DOHH2 (cell line): ENCODE results near the gene SMURF1.

Experiments
- H3F3A ChIP-seq: fragments of 200-600 bp; sonication (generic), shearing (Covaris generic); 2 replicates; pipeline ENCODE4 v1.6.0; 2016; ENCODE audit warnings: antibody characterized with exemption, mild to moderate bottlenecking; ENCODE audit not compliant: control insufficient read depth, insufficient read depth
- H3K27ac ChIP-seq: fragments of 200-600 bp; sonication (generic); 2 replicates; pipeline ENCODE4 v1.5.1; 2014; ENCODE audit warnings: low read depth, mild to moderate bottlenecking, low read length, moderate library complexity
- H3K27me3 ChIP-seq: fragments of 200-600 bp; sonication (generic); 2 replicates; pipeline ENCODE4 v1.6.1; 2014; ENCODE audit warnings: mild to moderate bottlenecking, low read length, mixed read lengths; ENCODE audit not compliant: control insufficient read depth
- H3K36me3 ChIP-seq: fragments of 200-600 bp; sonication (generic); 2 replicates; pipeline ENCODE4 v1.6.1; 2014; ENCODE audit warnings: mild to moderate bottlenecking, low read length, moderate library complexity, mixed read lengths; ENCODE audit not compliant: control insufficient read depth
- H3K4me1 ChIP-seq: fragments of 200-600 bp; sonication (generic); 2 replicates; pipeline ENCODE4 v1.6.1; 2014; ENCODE audit warnings: mild to moderate bottlenecking, low read length, mixed read lengths; ENCODE audit not compliant: control insufficient read depth
- H3K4me2 ChIP-seq: fragments of 200-600 bp; sonication (generic); 2 replicates; pipeline ENCODE4 v1.6.0; 2014; ENCODE audit warnings: mild to moderate bottlenecking, low read length, moderate library complexity
- H3K4me3 ChIP-seq: fragments of 200-600 bp; sonication (generic); 2 replicates; pipeline ENCODE4 v1.5.1; 2014; ENCODE audit warnings: mild to moderate bottlenecking, low read length, mixed read lengths
- H3K79me2 ChIP-seq: fragments of 200-600 bp; sonication (generic); 2 replicates; pipeline ENCODE4 v1.6.1; 2014; ENCODE audit warnings: mild to moderate bottlenecking, low read length, mixed read lengths; ENCODE audit not compliant: control insufficient read depth
- H3K9me2 ChIP-seq: fragments of 200-600 bp; sonication (generic); replicated peaks from 2 replicates; pipeline ENCODE4 v1.6.1; 2014; ENCODE audit warnings: mild to moderate bottlenecking, low read length, mixed read lengths; ENCODE audit not compliant: control insufficient read depth
- H3K9me3 ChIP-seq: fragments of 200-600 bp; sonication (generic); 2 replicates; pipeline ENCODE4 v1.6.1; 2014; ENCODE audit warnings: antibody characterized with exemption, low read length, mixed read lengths; ENCODE audit not compliant: control insufficient read depth, insufficient read depth
- H4K20me1 ChIP-seq: fragments of 200-600 bp; sonication (generic); 2 replicates; pipeline ENCODE4 v1.6.0; 2014; ENCODE audit warnings: low read depth, mild to moderate bottlenecking, antibody characterized with exemption, low read length, moderate library complexity; ENCODE audit not compliant: control insufficient read depth, insufficient read depth
- EZH2phosphoT487 ChIP-seq: fragments of 200-600 bp; sonication (generic); IDR thresholded peaks from 2 replicates; pipeline ENCODE4 v1.6.1; 2017; ENCODE audit warnings: borderline replicate concordance, mild to moderate bottlenecking, antibody characterized with exemption, low read length, moderate library complexity, mixed read lengths
- TF ChIP-seq, protein P1 (sequence below): fragments of 200-600 bp; sonication (generic); IDR thresholded peaks from one replicate; pipeline ENCODE4 v1.5.1; 2014; ENCODE audit warnings: antibody characterized with exemption, mild to moderate bottlenecking, low read depth, low read length; ENCODE audit not compliant: poor library complexity, severe bottlenecking

The SMURF1 gene

GRCh38 chr7:99143853-99144672 is at the start of gene SMURF1:
Gene SMURF1 (minus strand): TSS chr7:99144108. CDS start chr7:99143780, 328 bp downstream.
- TF ChIP-seq EZH2phosphoT487, result no peak
- TF ChIP-seq, protein P1, sequence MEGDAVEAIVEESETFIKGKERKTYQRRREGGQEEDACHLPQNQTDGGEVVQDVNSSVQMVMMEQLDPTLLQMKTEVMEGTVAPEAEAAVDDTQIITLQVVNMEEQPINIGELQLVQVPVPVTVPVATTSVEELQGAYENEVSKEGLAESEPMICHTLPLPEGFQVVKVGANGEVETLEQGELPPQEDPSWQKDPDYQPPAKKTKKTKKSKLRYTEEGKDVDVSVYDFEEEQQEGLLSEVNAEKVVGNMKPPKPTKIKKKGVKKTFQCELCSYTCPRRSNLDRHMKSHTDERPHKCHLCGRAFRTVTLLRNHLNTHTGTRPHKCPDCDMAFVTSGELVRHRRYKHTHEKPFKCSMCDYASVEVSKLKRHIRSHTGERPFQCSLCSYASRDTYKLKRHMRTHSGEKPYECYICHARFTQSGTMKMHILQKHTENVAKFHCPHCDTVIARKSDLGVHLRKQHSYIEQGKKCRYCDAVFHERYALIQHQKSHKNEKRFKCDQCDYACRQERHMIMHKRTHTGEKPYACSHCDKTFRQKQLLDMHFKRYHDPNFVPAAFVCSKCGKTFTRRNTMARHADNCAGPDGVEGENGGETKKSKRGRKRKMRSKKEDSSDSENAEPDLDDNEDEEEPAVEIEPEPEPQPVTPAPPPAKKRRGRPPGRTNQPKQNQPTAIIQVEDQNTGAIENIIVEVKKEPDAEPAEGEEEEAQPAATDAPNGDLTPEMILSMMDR, result no peak
- Histone ChIP-seq H3K9me3 (no peaks in the 10 kb centered on the region), H3K36me3 (peaks cover 10% of the 10 kb centered on the region), H3K27me3 (0 out of 2 replicates have a peak, but pooled peaks cover 5% of the 10 kb centered on the region), H3F3A (peaks cover 21% of the 10 kb centered on the region), H3K4me1 (peaks cover 34% of the 10 kb centered on the region), H3K9me2 (no peaks in the 10 kb centered on the region), H3K27ac (peak within 1 kb of the TSS; percentile 71), H3K4me3 (peak within 1 kb of the TSS; percentile 83), H3K4me2 (peak within 1 kb of the TSS; percentile 79), H3K79me2 (peaks cover 45% of the 10 kb centered on the region), H4K20me1 (peaks cover 29% of the 10 kb centered on the region)

DNA sequence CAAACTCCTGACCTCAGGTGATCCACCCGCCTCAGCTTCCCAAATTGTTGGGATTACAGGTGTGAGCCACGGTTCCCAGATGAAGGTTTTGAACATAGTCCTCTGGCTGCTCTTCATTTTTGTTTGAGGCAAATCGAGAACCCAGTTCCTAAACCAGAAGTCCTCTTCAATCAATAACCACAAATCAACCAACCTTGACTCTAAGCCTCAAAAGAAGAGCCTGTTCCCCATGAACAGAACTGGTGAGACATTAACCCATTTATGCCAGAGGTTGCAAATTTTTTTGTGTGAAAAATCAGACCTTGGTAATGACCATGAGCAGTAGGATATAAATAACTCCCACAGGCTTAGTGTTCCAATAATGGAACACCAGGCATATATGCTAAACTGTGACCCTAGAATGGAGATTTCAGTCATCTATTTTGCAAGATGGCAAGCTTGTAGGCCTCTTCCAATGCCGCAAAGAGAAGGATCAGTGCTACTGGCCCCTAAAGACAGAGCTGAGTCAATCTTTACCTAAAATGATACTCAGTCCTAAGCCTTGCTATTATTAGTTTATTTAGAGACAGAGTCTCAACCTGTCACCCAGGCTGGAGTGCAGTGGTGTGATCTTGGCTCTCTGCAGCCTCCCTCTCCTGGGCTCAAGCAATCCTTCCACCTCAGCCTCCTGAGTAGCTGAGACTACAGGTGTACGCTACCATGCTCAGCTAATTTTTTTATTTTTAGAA is 48.1 kb upstream of the SMURF1 start:
- Histone ChIP-seq H3K4me1 (peaks cover 7% of the 10 kb centered on the region), H3K27me3 (0 out of 2 replicates have a peak, but pooled peaks cover 4% of the 10 kb centered on the region), H3K9me3 (no peaks in the 10 kb centered on the region), H3K9me2 (no peaks in the 10 kb centered on the region), H3K36me3 (no peaks in the 10 kb centered on the region), H4K20me1 (no peaks in the 10 kb centered on the region), H3F3A (no peaks in the 10 kb centered on the region), H3K79me2 (no peaks in the 10 kb centered on the region), H3K4me2 (no peak overlapping the region), H3K27ac (no peak overlapping the region), H3K4me3 (no peak overlapping the region)
- TF ChIP-seq, protein P1, result no peak
- no peak for TF ChIP-seq EZH2phosphoT487

GRCh38 chr7:99190359-99191009 is 46.6 kb upstream of the SMURF1 start:
- no peak overlapping the region for H3K4me3 ChIP-seq
- H3K27ac ChIP-seq, result no peak overlapping the region
- peaks cover 7% of the 10 kb centered on the region for H3K4me1 ChIP-seq
- H3F3A ChIP-seq, result no peaks in the 10 kb centered on the region
- no peaks in the 10 kb centered on the region for H3K79me2 ChIP-seq
- no peaks in the 10 kb centered on the region for H3K9me2 ChIP-seq
- H4K20me1 ChIP-seq, result no peaks in the 10 kb centered on the region
- no peak for TF ChIP-seq EZH2phosphoT487
- TF ChIP-seq, protein P1, result no peak
- H3K27me3 ChIP-seq, result 0 out of 2 replicates have a peak, but pooled peaks cover 4% of the 10 kb centered on the region
- H3K9me3 ChIP-seq, result no peaks in the 10 kb centered on the region
- H3K4me2 ChIP-seq, result no peak overlapping the region
- H3K36me3 ChIP-seq, result no peaks in the 10 kb centered on the region
